GM21825 (cell line): ENCODE measurements around the gene ZBTB49.
"Not testable (repeated sequence)": the region's sequence is repeated elsewhere in the genome, so short reads cannot be mapped to it uniquely, and the experiment has no call there.

Experiments
- ATAC-seq: cut with Tn5 transposase; IDR thresholded peaks from one replicate; pipeline ENCODE4 v1.9.1; 2021; ENCODE audit warnings: mild to moderate bottlenecking, moderate library complexity; ENCODE audit not compliant: unreplicated experiment

ZBTB49 gene

DNA sequence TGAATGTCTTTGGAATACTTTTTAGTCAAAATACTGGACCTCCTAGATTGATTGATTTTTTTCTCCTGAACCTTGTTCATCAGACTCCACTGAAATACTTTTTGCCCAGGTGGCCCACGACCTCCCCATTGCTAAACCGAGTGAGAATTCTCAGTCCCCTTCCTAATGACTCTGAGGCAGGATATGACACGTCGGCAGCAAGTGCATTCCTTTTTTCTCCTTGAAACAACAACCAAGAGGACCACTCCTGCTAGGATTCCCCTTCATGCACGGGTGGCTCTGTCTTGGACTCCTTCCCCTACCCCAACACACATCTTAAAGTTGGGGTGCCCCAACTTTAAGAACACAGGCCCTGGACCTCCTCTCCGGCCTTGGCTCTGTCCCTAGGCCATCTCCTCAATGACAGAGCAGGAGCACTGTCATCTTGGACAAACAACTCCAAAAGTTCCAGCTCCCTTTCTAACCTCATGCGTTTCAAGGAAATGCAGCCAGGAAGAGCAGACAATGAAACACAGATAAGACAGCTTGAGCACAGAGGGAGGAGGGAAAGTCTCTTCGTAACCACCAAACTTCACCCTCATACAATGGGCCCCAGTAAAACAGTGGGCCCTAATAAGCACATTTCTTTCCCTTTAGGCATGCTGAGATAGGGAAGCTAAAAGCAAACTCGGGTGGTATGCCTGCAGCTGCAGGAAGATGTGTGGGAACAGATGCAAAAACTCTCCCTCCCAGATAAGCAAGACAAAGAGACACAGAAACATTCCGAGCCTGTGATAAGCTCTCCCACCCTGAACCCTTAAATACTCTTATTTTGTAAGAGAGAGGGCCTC lies 33.9 kb downstream of the ZBTB49 start:
- ATAC-seq = no peak

DNA sequence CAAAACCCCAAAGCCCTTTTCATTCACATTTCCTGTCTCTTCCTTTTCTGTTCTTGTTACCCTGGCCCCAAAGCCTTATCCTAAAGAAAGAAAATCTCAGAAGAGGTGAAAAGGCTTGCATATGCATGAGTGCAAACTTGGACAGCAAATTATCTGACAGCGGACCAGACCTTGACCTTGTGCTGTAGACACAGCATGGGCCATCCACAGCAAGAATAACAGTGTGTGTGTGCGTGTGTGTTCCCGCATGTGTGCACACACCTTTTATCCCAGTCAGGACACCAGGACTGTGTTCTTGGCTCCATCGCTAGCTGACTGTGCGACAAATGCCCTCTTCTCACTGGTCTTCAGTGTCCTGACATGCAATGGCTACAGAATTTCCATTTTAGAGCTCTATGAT lies 35.3 kb downstream of the ZBTB49 start:
- no peak for ATAC-seq

DNA sequence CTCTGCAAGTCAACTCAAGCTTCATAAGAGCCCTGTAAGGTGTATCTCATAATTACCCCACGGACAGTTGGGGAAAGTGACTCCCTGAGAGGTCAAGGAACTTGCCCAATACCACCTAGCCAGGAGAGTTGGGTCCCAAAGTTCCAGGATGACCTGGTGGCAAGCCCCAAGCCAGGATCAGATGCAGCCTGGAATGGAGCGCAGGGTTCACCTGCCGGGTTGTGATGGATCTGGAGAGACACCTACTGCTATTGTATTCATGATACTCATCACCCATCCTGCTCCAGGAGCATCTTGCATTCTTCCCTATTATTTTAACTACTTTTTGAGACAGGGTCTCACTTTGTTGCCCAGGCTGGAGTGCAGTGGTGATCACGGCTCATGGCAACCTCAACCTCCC lies 36.1 kb downstream of the ZBTB49 start:
- ATAC-seq = no peak

DNA sequence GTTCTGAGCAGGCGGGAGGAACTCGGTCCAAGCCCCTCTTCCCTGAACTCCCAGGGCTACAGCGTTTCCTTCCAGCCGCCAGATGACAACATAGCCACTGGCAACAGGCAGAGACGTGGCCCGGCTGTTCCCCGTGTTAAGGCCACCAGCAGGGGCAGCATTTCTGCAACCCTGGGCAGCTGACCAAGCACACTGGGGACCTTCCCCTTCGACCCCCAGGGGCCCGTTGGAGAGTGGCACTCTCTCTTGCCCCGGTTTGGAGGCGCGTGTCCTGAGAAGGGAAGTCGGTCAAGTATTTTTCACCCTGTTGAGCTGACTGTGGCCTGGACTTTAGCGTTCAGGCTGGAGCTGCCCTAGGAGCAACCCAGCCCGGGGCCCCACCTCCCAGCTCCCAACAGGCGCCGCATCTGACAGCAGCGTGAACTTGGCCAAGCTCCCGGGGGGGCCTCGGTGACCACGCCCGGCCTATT lies 37.6 kb downstream of the ZBTB49 start:
- no peak for ATAC-seq

DNA sequence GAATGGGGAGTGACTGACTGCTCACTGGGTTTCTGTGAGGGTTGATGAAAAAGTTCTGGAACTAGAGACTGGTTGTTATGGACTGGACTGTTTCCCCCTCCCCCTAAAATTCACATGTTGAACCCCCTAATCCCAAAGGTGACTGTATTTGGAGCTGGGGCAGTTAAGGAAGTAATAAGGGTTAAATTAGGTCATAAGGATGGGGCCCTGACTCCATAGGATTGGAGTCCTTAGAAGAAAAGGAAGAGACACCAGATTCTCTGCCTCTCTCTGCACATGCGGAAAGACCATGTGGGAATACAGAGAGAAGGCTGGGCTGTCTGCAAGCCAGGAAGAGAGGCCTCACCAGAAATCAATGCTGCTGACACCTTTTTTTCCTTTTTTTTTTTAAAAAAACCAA lies 38.2 kb downstream of the ZBTB49 start:
- no peak for ATAC-seq

DNA sequence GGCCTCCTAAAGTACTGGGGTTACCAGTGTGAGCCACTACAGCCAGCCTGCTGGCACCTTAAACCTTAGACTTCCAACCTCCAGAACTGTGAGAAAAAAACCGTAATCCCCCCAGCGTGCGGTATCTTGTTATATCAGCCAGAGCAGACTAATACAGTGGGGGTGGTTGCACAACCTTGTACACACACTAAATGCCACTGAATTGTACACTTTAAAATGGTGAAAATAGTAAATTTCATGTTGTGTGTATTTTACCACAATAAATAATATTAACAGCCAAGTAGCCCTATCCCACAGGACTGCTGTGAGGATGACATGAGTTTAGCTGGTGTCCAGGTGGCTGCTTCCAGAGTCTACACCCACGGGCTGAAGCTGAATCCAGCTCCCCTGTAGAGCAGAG lies 38.8 kb downstream of the ZBTB49 start:
- no peak for ATAC-seq

DNA sequence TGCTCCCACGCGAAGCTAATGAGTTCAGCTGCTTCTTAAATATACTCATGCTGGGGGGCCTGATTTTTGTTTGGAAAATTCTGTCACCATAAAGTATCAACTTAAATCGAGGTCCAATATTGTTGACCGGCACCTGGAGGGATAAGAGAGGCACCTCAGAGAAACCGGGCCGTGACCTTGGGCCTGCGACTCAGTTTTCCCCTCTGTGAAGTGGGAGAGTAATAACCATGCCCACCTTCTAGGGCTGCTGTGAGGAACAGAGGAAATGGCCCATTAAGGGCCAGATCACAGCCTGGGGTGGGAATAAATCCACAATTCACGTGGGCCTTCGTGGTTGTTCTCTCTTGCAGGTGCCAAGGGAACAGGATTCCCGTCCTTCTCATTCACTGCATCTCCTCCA lies 39.4 kb downstream of the ZBTB49 start:
- ATAC-seq = no peak

DNA sequence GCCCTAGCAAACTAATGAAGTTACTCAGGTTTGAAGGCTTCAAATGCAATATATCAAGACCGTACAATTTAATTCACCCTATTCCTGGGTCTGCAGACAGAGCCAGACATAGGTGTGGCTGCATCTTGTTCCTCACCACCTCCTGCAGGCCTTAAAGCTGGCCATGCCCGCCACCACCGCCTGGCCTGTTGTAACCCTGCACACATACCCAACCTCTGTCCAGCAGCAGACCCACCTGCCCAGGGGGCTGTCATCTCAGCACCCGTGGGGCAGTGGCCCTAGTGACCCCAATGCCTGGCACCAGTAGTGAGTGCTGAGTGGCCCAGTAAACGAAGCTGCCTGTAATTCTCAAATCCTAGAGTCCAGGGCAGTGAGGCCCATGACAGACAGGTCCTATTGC lies 40.7 kb downstream of the ZBTB49 start:
- no peak for ATAC-seq

DNA sequence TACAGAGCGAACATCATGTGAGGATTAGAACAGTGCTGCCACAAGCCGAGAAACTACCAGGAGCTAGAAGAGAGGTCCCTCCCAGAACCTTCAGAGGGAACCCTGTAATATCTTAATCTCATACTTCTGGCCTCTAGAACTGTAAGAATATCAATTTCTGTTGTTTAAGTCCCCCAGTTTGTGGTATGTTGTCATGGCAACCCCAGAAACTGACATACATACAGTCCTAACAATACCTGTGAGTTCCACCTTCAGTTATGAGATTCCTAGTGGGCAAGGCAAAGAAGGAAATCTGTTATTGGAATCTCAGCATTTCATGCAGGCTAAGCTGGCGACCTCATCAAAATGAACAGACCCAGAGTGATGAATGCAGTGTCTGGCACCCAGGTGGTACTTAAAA lies 42.5 kb downstream of the ZBTB49 start:
- ATAC-seq = no peak

DNA sequence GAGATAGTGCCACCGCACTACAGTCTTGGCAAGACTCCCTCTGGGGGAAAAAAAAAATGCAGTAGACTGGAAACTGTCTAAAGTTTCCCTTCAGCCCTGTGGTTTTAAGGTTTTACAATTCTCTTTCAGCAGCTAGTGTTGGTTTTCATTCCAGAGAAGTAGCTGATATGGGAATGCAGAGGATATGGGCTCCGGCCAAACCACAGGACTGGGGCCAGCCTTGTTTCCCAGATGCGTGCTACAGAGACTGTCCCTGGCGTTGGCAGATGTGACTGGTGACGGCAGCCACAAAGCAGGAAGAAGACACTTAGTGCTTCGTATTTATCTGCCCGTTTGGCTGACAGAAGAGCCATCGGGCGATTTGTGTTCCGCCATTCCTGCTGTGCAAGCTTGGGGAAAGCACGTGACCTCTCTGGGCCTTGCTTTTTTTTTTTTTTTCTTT lies 43.2 kb downstream of the ZBTB49 start:
- ATAC-seq = no peak

DNA sequence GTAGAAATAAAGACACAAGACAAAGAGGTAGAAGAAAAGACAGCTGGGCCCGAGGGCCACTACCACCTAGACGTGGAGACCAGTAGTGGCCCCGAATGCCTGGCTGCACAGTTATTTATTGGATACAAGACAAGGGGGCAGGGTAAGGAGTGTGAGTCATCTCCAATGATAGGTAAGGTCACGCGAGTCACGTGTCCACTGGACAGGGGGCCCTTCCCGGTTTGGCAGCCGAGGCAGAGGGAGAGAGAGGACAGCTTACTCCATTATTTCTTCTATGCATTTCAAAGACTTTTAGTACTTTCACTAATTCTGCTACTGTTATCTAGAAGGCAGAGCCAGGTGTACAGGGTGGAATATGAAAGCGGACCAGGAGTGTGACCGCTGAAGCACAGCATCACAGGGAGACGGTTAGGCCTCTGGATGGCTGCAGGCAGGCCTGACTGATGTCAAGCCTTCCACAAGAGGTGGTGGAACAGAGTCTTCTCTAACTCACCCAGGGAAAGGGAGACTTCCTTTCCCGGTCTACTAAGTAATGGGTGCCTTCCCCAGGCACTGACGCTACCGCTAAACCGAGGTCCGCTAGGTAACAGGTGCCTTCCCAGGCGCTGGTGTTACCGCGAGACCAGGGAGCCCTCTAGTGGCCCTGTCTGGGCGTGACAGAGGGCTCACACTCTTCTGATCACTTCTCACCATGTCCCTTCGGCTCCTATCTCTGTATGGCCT lies 44.9 kb downstream of the ZBTB49 start:
- ATAC-seq = peak; percentile 68

DNA sequence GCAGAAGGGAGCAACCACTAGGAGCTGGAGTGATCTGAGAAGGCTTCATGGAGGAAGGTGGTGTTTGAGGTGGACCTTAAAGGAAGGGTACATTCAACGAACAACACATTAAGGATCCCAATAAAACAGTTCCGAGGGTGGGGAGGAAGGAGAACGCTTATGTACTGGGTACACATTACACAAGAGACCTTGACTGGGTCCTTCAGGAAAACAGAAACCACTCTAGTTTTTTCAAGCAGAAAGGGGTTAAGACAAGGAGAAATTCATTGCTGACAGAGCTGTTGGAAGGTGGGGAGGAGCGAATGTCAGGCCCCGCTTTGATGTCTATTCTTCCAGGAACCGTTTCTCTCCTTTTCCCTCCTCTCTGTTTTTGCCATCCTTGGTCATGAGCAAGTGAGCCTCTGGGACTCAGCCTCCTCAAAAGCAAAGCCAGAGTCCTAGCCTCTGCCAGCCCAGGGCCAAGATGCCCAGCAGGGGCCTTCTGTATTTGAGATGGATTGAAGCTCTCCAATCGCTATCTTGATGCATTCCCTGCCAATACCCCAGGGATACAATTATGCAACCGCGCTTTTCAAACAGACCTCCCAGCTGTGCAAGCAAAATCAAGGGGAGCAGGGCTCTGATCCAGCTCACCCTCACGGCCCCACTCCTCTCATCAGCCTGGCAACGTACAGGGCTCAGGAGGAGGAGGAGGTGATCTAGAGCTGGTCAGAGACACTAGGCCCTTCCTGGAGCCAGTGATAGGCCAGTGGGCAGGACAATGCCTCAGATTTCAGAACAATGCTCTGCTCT lies 48.4 kb downstream of the ZBTB49 start:
- no peak for ATAC-seq

DNA sequence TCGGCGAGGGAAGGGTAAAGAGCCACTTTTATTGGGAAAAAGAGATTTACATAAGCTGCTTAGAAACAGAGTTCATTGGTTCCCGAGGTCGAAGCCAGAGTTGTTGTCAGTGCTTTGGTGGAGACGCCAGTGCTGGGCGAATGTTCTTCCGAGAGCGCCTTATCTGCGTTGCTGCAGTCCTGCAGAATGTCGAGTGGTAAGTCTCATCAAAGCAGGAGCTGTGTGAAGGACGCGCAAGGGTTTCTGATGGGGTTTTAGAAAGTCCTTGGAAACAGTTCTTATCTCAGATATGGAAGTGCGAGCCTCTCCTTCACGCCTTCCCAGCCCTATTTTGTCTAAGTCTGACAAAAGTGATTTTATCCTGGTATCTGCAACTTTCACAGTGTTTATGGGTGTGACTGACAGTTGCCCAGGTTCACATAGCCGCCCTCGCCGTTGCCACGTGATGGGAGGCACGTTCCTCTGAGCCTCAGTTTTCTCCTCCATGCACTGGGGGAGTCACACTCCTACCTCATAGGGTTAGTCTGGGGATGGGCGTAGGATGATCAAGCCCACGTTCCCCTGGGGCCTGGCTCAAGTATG lies 49.5 kb downstream of the ZBTB49 start:
- ATAC-seq = no peak

DNA sequence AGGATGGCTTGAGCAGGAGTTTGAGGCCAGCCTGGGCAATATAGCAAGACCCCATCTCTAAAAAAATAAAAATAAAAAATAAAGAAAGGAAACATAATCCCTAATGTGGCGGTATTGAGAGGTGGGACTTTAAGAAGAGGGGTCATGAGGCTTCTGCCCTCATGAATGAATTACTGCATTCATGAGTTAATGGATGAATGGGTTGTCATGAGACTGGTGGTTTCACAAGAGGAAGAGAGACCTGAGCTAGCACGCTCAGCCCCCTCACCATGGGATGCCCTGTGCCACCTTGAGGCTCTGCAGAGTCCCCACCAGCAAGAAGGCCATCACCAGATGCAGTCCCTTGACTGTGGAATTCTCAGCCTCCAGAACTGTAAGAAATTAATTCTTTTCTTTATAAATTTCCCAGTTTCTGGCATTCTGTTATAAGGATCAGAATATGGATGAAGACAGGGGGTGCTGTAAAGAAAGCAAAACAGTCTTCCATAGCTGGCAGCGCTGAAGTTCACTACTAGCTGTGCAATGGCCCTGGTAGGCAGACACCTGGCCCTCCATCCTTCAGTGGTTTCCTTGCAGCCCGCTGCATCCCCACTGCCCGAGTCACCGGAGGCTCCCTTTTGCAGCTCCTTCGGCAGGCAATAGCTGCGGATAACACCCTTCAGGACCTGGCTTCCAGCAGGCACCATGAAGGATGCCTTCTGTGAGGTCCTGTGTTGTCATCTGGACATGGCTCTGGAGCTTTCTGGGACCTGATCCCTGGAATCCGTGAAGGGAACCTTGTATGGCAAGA lies 52.0 kb downstream of the ZBTB49 start:
- ATAC-seq = no peak

DNA sequence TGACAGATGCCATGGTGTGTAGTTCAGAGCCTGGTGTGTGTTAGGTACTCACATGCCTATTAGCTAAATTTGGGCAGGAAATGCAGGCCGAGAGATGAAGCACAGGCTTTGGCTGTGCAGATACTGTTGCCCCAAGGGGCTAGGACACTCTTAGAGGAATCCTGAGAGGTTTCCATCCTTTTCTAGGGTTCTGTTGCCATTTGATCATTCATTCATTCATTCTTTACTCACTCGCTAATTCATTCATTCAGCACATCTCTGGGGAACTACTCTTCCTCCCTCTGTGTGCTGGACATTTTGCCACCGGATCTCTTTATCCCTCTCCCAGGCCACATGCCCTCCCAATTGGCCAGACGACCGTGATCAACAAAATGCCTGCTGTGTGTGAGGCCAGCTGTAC lies 53.0 kb downstream of the ZBTB49 start:
- ATAC-seq = no peak

DNA sequence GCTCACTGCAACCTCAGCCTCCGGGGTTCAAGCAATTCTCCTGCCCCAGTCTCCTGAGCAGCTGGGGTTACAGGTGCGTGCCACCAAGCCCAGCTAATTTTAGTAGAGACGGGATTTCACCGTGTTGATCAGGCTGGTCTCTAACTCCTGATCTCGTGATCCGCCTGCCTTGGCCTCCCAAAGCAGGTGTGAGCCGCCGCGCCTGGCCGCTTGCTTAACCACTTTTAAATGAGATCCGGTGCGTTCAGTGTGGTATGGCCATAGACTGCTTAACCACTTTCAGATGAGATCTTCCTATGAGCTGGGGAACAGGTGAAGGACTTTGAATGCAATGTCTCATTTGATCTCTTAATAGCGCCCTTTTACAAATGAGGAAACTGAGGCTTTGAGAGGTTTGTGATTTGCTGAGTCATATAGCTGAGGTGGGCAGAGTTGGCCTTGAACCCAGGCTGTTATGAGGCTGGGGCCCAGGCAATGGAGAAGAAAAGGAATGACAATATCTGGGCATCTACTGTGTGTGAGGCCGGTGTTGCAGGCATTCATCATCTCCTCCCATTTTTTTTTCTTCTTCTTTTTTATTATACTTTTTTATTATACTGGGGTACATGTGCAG lies 55.0 kb downstream of the ZBTB49 start:
- ATAC-seq = peak; percentile 85

DNA sequence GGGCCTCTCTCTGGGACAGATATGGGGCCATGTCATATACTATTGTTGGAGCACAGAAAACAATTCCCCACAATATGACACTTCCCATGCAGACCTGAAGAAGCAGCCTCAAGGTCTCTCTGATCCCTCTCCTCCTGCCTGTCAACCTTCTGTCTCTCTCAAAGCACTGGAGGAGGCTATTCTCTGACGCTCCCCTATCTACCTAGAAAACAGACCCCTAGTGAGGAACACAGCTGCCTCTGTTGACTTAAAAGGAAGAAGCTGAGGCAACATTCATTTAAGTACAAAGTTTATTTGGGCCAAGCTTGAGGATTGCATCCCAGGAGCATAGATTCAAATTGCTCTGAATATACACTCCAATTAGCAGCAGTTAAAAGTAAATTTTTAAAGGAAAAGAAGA lies 57.5 kb downstream of the ZBTB49 start:
- no peak for ATAC-seq

DNA sequence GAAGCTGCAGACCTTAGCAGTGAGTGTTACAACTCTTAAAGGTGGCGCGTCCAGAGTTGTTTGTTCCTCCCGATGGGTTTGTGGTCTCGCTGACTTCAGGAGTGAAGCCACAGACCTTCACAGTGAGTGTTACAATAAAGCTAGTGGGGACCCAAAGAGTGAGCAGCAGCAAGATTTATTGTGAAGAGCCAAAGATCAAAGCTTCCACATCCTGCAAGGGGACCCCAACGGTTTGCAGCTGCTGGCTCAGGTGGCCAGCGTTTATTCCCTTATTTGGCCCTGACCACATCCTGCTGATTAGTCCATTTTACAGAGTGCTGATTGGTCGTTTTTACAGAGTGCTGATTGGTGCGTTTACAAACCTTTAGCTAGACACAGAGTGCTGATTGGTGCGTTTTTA lies 58.5 kb downstream of the ZBTB49 start:
- ATAC-seq = not testable (repeated sequence)

DNA sequence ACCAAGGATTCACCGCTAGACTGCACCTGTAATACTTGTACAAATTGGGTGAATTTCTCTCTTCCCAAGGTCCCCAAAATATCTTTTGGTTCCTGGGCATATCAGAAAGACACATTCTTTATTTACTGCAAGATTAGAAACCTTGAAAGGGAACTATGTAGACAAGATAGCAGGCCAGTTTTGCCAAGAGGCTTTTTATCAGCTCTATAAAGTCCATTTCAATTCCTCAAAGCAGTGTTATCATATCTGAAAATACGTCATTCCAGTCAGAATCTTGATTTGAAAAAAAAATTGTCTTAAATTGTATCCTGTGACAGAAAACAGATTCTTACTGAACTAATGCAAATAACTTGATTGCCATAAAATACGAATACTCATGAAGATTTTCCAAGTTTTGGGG lies 59.8 kb downstream of the ZBTB49 start:
- no peak for ATAC-seq

DNA sequence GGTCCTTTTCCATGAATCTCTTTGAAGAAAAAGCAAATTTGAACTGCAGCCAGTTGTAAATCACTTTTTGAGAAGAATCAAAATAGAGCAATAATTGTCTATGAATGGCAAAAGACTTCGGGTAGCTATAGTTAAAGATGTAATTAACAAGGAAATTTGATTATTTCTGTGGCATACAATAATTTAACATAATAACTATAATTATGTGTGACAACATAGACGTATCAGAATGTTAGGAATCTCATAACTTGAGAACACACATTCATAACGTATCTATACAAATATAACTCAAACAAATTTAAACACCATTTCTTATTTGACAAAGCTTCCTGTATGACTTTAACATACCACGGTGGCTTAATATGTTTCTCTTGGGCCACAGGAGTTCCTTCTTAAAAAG lies 60.9 kb downstream of the ZBTB49 start:
- ATAC-seq = no peak
